ENCODE results near the gene SELENOS. TPM values are rescaled to one million over a fixed set of nuclear protein-coding genes. Genes with fewer than 3 reads are reported as not detected.

The SELENOS gene
- total RNA-seq, 2 experiments from 2014 or later, result 27.3 to 29.4 TPM

GRCh38 chr15:101316529-101316928 lies 39.2 kb upstream of the SELENOS start:
- Mint-ChIP-seq H3K27me3 (peaks cover 3% of the 10 kb centered on the region), H3K36me3 (peaks cover 5% of the 10 kb centered on the region), H3K27ac (no peak overlapping the region), H3K9me3 (no peaks in the 10 kb centered on the region), H3K4me3 (no peak overlapping the region), H3K4me1 (peaks cover 11% of the 10 kb centered on the region)
- DNase-seq, result no peak

GRCh38 chr15:101315736-101316135 lies 38.5 kb upstream of the SELENOS start:
- Mint-ChIP-seq H3K27ac (no peak overlapping the region), H3K36me3 (peaks cover 5% of the 10 kb centered on the region), H3K9me3 (no peaks in the 10 kb centered on the region), H3K4me1 (peaks cover 7% of the 10 kb centered on the region), H3K4me3 (no peak overlapping the region), H3K27me3 (peaks cover 3% of the 10 kb centered on the region)
- DNase-seq, result no peak

- Mint-ChIP-seq H3K36me3 (no peaks in the 10 kb centered on the region), H3K27ac (no peak overlapping the region), H3K4me3 (no peak overlapping the region), H3K4me1 (no peaks in the 10 kb centered on the region), H3K9me3 (no peaks in the 10 kb centered on the region), H3K27me3 (peaks cover 3% of the 10 kb centered on the region)
- DNase-seq, result no peak
Observed at GRCh38 chr15:101314336-101315125, 37.2 kb upstream of the SELENOS start.

- peaks cover 3% of the 10 kb centered on the region for H3K27me3 Mint-ChIP-seq
- no peaks in the 10 kb centered on the region for H3K4me1 Mint-ChIP-seq
- no peak for DNase-seq
- H3K4me3 Mint-ChIP-seq, result no peak overlapping the region
- no peaks in the 10 kb centered on the region for H3K36me3 Mint-ChIP-seq
- H3K27ac Mint-ChIP-seq, result no peak overlapping the region
- H3K9me3 Mint-ChIP-seq, result no peaks in the 10 kb centered on the region
Observed at GRCh38 chr15:101313041-101313761, 35.9 kb upstream of the SELENOS start.

- Mint-ChIP-seq H3K27ac (no peak overlapping the region), H3K27me3 (peaks cover 3% of the 10 kb centered on the region), H3K9me3 (no peaks in the 10 kb centered on the region), H3K36me3 (no peaks in the 10 kb centered on the region), H3K4me1 (no peaks in the 10 kb centered on the region), H3K4me3 (no peak overlapping the region)
- DNase-seq, result no peak
Observed at GRCh38 chr15:101310508-101310907, 33.2 kb upstream of the SELENOS start.

GRCh38 chr15:101310161-101310480 lies 32.8 kb upstream of the SELENOS start:
- Mint-ChIP-seq H3K36me3 (no peaks in the 10 kb centered on the region), H3K4me3 (no peak overlapping the region), H3K27me3 (peaks cover 3% of the 10 kb centered on the region), H3K4me1 (no peaks in the 10 kb centered on the region), H3K27ac (no peak overlapping the region), H3K9me3 (no peaks in the 10 kb centered on the region)
- no peak for DNase-seq

- H3K27me3 Mint-ChIP-seq, result peaks cover 3% of the 10 kb centered on the region
- no peaks in the 10 kb centered on the region for H3K36me3 Mint-ChIP-seq
- no peaks in the 10 kb centered on the region for H3K4me1 Mint-ChIP-seq
- H3K4me3 Mint-ChIP-seq, result no peak overlapping the region
- no peaks in the 10 kb centered on the region for H3K9me3 Mint-ChIP-seq
- DNase-seq, result no peak
- no peak overlapping the region for H3K27ac Mint-ChIP-seq
Observed at GRCh38 chr15:101309436-101310160, 32.3 kb upstream of the SELENOS start.

GRCh38 chr15:101308604-101309435 lies 31.5 kb upstream of the SELENOS start:
- Mint-ChIP-seq H3K36me3 (no peaks in the 10 kb centered on the region), H3K4me3 (no peak overlapping the region), H3K9me3 (no peaks in the 10 kb centered on the region), H3K27me3 (peaks cover 3% of the 10 kb centered on the region), H3K4me1 (no peaks in the 10 kb centered on the region), H3K27ac (no peak overlapping the region)
- DNase-seq, result no peak

GRCh38 chr15:101307897-101308603 lies 30.8 kb upstream of the SELENOS start:
- H3K9me3 Mint-ChIP-seq, result no peaks in the 10 kb centered on the region
- no peaks in the 10 kb centered on the region for H3K4me1 Mint-ChIP-seq
- H3K27ac Mint-ChIP-seq, result no peak overlapping the region
- peaks cover 3% of the 10 kb centered on the region for H3K27me3 Mint-ChIP-seq
- no peak overlapping the region for H3K4me3 Mint-ChIP-seq
- DNase-seq, result no peak
- H3K36me3 Mint-ChIP-seq, result no peaks in the 10 kb centered on the region

- Mint-ChIP-seq H3K36me3 (no peaks in the 10 kb centered on the region), H3K9me3 (no peaks in the 10 kb centered on the region), H3K4me3 (no peak overlapping the region), H3K27ac (no peak overlapping the region), H3K27me3 (peaks cover 3% of the 10 kb centered on the region), H3K4me1 (no peaks in the 10 kb centered on the region)
- no peak for DNase-seq
Observed at GRCh38 chr15:101307048-101307896, 30.0 kb upstream of the SELENOS start.

GRCh38 chr15:101306341-101307047 lies 29.2 kb upstream of the SELENOS start:
- no peak overlapping the region for H3K27ac Mint-ChIP-seq
- no peaks in the 10 kb centered on the region for H3K36me3 Mint-ChIP-seq
- H3K9me3 Mint-ChIP-seq, result no peaks in the 10 kb centered on the region
- no peaks in the 10 kb centered on the region for H3K4me1 Mint-ChIP-seq
- H3K27me3 Mint-ChIP-seq, result no peaks in the 10 kb centered on the region
- DNase-seq, result no peak
- H3K4me3 Mint-ChIP-seq, result no peak overlapping the region

GRCh38 chr15:101305820-101306255 lies 28.6 kb upstream of the SELENOS start:
- H3K4me1 Mint-ChIP-seq, result peaks cover under 1% of the 10 kb centered on the region
- H3K4me3 Mint-ChIP-seq, result no peak overlapping the region
- H3K27ac Mint-ChIP-seq, result no peak overlapping the region
- no peaks in the 10 kb centered on the region for H3K9me3 Mint-ChIP-seq
- H3K27me3 Mint-ChIP-seq, result no peaks in the 10 kb centered on the region
- H3K36me3 Mint-ChIP-seq, result no peaks in the 10 kb centered on the region
- DNase-seq, result no peak

GRCh38 chr15:101303408-101303807 lies 26.1 kb upstream of the SELENOS start:
- no peaks in the 10 kb centered on the region for H3K36me3 Mint-ChIP-seq
- no peak overlapping the region for H3K4me3 Mint-ChIP-seq
- H3K27me3 Mint-ChIP-seq, result no peaks in the 10 kb centered on the region
- H3K9me3 Mint-ChIP-seq, result no peaks in the 10 kb centered on the region
- H3K4me1 Mint-ChIP-seq, result peaks cover 7% of the 10 kb centered on the region
- no peak for DNase-seq
- H3K27ac Mint-ChIP-seq, result no peak overlapping the region
